Prostate gland (tissue), 2 donors: ENCODE results near the gene P2RY1. TPM values are rescaled to one million over a fixed set of nuclear protein-coding genes. Genes with fewer than 3 reads are reported as not detected.

Source experiments
- DNase-seq: peaks from one replicate; pipeline ENCODE4 v3.0.0-alpha.2; 2019; ENCODE audit warnings: low spot score
- H3K27ac ChIP-seq, 2 donors: fragments of 200-600 bp; sonication (generic); 2 replicates each; pipeline ENCODE4 v1.5.1; 2017 to 2019
- H3K27me3 ChIP-seq: fragments of 200-600 bp; sonication (generic); replicated peaks from 2 replicates; pipeline ENCODE4 v1.5.1; 2019; ENCODE audit not compliant: insufficient read depth
- H3K36me3 ChIP-seq, 2 donors: fragments of 200-600 bp; sonication (generic); 1 replicate in 1 of 2; 2 replicates in 1 of 2; pipeline versions ENCODE4 v1.5.1 to v1.8.1; 2017 to 2019
- H3K4me1 ChIP-seq: fragments of 200-600 bp; sonication (generic); replicated peaks from 2 replicates; pipeline ENCODE4 v1.5.1; 2019
- H3K4me3 ChIP-seq, 2 donors: fragments of 200-600 bp; sonication (generic); 2 replicates each; pipeline ENCODE4 v1.5.1; 2017 to 2019
- H3K9me3 ChIP-seq: fragments of 200-600 bp; sonication (generic); 2 replicates; pipeline ENCODE4 v1.5.1; 2017
- CTCF ChIP-seq, 4 experiments: fragments of 200-600 bp in 2 of 4; fragments of 450-650 bp in 2 of 4; sonication (generic) in 2 of 4; IDR thresholded peaks; 1 replicate in 3 of 4; 2 replicates in 1 of 4; pipeline ENCODE4 v1.5.1; 2016 to 2019; ENCODE audit warnings: antibody characterized with exemption in 4 of 4, mild to moderate bottlenecking in 2 of 4, moderate library complexity in 2 of 4
- POLR2A ChIP-seq: fragments of 450-650 bp; IDR thresholded peaks from one replicate; pipeline ENCODE4 v1.6.1; 2016; ENCODE audit warnings: antibody characterized with exemption, mild to moderate bottlenecking
- POLR2AphosphoS5 ChIP-seq: sonication (generic); formaldehyde crosslinking; IDR thresholded peaks from one replicate; pipeline ENCODE4 v1.6.1; 2017; ENCODE audit warnings: antibody characterized with exemption
- WGBS: methylation state at CpG from one replicate; pipeline ENCODE4 v1.1.5; 2018; 5-methylcytosine and 5-hydroxymethylcytosine counted together
- intact Hi-C: fragments of 100-400 bp; cut with DNase I; formaldehyde crosslinking; loops from one replicate; pipeline ENCODE4 v1.14.2; 2022
- total RNA-seq, 2 donors: library from RNA; depleted of rRNA; stranded (reverse); fragments of >200 nt; gene quantifications; one replicate each; pipeline ENCODE4 v1.1.0, GENCODE V29; 2016

The P2RY1 gene
- total RNA-seq, 2 donors from 2014 or later: 14.3 to 33.5 TPM

DNA sequence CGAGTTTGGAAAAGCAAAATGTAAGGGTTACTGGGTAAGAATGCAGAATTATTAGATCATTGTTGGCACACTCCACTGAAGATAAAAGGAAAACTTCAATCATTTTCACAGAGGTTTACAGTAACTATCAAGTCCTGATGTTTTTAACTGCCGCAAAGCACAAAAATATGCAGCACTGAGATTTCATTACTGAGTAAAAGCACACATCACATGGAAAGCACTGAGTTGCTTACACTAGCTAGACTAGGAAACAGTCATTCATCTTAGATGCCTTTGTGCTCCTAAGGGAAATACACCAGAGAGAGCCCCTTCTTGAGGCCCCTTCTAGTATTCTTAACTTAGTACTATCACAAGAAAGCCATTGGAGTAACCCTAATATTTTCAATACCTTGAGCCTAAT is 11.8 kb upstream of the P2RY1 start:
- Histone ChIP-seq H3K4me1 (peaks cover 2% of the 10 kb centered on the region), H3K9me3 (no peaks in the 10 kb centered on the region), H3K4me3 (no peak overlapping the region), H3K36me3 (no peaks in the 10 kb centered on the region), H3K27ac (no peak overlapping the region), H3K27me3 (no peaks in the 10 kb centered on the region)
- 45% methylated on average over 2 of the region's 2 CpGs for WGBS
- DNase-seq: no peak
- intact Hi-C loops: no loop called here
- TF ChIP-seq POLR2A: no peak
- no peak for TF ChIP-seq POLR2AphosphoS5
- TF ChIP-seq CTCF (IDR thresholded peaks at IDR 0.05): no peak

DNA sequence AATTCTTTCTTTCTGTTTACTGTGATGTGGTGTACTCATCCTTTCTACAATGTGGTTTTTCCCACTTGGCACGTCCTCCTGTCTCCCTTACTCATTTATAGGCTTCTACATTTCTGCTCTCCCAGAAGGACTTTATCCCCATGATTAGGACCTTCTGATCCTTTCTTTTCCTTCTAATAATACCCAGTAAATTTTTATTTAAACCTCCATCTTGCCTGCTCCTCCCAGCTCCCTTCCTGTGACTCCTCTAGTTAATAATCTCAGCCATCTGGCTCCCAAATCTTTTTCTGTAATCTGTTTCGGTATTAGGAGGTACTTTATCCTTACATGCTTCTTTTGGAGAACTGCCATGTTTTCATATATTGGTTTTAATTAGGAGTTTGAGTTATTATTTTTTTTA is 11.2 kb upstream of the P2RY1 start:
- intact Hi-C loops: no loop called here
- Histone ChIP-seq H3K4me1 (peaks cover 2% of the 10 kb centered on the region), H3K36me3 (no peaks in the 10 kb centered on the region), H3K27me3 (no peaks in the 10 kb centered on the region), H3K4me3 (no peak overlapping the region), H3K27ac (no peak overlapping the region), H3K9me3 (no peaks in the 10 kb centered on the region)
- WGBS: 35% methylated on average over 2 of the region's 2 CpGs
- no peak for DNase-seq
- no peak for TF ChIP-seq POLR2AphosphoS5
- no peak for TF ChIP-seq CTCF (IDR thresholded peaks at IDR 0.05)
- no peak for TF ChIP-seq POLR2A

DNA sequence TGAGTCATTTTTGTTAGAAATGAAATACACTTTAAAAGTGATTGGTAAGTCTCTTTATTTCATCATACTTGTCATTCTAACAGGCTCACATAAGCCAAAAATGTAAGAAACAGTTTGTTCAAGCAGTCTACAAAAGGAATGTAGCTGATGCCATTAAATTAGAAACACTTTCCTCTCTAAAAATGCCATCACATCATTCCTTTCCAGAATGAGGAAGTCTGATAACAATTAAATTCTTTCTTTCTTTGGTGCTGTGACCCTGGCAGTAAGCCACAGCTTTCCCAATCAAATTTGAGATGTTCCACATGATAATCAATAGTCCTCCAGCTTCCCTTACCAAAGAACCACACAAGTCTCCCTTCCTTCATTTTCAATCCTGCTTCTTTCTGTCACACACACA is 9.4 kb upstream of the P2RY1 start:
- TF ChIP-seq CTCF (IDR thresholded peaks at IDR 0.05): no peak
- no peak for TF ChIP-seq POLR2A
- TF ChIP-seq POLR2AphosphoS5: no peak
- DNase-seq: no peak
- Histone ChIP-seq H3K36me3 (no peaks in the 10 kb centered on the region), H3K9me3 (no peaks in the 10 kb centered on the region), H3K27me3 (no peaks in the 10 kb centered on the region), H3K4me3 (no peak overlapping the region), H3K27ac (no peak overlapping the region), H3K4me1 (peaks cover 2% of the 10 kb centered on the region)
- intact Hi-C loops: no loop called here

DNA sequence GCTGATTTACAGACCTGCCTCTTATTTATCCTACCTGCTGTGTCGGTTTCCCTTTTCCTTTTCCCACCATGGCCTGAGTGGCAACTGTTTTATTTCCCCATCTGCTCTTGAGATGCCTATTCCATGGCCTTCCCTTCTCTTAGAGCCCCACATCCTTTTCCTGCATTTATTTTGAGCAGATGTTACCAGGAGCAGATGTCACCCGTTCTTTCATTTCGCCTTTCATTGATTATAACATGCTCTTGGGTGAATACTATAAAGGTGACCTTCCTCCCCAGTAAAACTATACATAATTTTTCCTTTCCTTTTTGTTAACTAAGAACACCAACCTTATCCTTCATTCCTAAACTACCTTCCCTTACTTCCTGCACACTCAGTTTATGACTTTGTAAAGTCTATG is 8.5 kb upstream of the P2RY1 start:
- Histone ChIP-seq H3K27me3 (no peaks in the 10 kb centered on the region), H3K4me1 (peaks cover 2% of the 10 kb centered on the region), H3K4me3 (no peak overlapping the region), H3K36me3 (no peaks in the 10 kb centered on the region), H3K27ac (no peak overlapping the region), H3K9me3 (no peaks in the 10 kb centered on the region)
- intact Hi-C loops: no loop called here
- no peak for TF ChIP-seq POLR2A
- TF ChIP-seq POLR2AphosphoS5: no peak
- no peak for TF ChIP-seq CTCF (IDR thresholded peaks at IDR 0.05)
- 86% methylated on average over 3 of the region's 3 CpGs for WGBS
- no peak for DNase-seq

DNA sequence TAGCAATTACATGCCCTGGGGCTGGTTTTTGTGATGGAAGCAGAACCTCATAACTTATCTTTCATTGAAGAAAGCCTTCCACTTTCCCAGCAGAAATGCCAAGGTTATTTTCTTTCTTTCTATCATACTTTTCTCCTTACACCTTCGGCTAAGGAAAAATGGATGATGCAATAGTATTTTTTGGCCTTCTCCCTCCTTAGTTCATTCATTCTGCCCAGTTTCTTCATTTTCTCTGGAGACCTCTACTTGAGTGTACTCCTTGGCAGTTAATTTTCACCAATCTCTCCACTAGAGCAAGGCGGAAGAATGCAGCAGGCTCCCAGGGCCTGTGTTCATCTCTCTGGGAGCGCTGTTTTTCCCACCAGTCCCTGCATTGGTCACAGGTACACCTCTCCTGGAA is 7.6 kb upstream of the P2RY1 start:
- H3K36me3 ChIP-seq: no peaks in the 10 kb centered on the region
- no peak overlapping the region for H3K4me3 ChIP-seq
- intact Hi-C loops: no loop called here
- 99% methylated on average over 3 of the region's 3 CpGs for WGBS
- H3K9me3 ChIP-seq: no peaks in the 10 kb centered on the region
- no peak for DNase-seq
- TF ChIP-seq POLR2A: no peak
- no peak for TF ChIP-seq POLR2AphosphoS5
- TF ChIP-seq CTCF (IDR thresholded peaks at IDR 0.05): no peak
- no peaks in the 10 kb centered on the region for H3K27me3 ChIP-seq
- H3K27ac ChIP-seq: peak overlapping the region in 1 of 2 donors; percentile 60
- peaks cover 2% of the 10 kb centered on the region for H3K4me1 ChIP-seq
